NCI-H446 (cell line): ENCODE results near the gene LRCH4.

Experiments used
- DNase-seq, 2 experiments: peaks; one replicate each; lab custom pipeline; 2025; lab: John Stamatoyannopoulos, UW

Gene LRCH4

GRCh38 chr7:100604976-100605911 lies 19.3 kb upstream of the LRCH4 start:
- no peak for DNase-seq

- DNase-seq, result peak; percentile 15 to 52
Measured at GRCh38 chr7:100604028-100604975, 18.4 kb upstream of the LRCH4 start.

GRCh38 chr7:100603726-100604027 lies 17.7 kb upstream of the LRCH4 start:
- DNase-seq, result no peak

DNA sequence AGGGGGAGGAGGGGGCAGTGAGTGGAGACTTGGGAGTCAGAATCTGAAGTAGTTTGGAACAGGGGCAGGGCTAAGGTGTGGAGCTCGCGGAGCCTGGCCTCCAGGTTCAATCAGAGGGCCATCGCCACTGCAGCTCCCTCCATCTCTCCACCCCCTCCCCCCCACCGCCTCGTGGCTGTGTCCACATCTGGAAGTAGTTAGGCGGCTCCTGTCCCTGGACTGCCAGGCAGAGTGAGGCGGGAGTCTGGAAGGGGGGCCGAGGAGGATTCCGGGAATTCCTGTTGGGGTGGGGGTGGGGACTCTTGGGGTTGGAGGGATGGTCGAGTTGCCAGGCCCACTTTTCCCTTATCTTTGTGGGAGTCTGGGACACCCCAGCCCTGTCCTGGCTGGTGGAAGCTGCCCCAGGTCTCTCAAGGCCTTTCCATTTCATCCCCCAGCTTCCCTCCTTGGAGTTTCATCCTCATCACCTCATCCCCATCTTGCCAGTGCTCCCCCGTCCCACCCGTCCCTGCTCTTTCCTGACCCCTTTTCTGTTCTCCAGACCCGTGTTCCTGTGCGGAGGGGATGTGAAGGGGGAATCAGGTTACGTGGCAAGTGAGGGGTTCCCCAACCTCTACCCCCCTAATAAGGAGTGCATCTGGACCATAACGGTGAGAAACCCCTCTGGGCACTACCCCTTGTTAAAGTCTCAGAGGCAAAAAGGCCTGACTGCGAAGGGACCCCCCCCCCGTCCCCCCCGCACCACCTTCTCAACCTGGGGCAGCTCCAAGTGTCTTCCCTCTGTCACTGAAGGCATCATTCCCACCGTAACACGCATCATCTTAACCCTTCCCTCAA lies 17.2 kb upstream of the LRCH4 start:
- DNase-seq, result no peak

DNA sequence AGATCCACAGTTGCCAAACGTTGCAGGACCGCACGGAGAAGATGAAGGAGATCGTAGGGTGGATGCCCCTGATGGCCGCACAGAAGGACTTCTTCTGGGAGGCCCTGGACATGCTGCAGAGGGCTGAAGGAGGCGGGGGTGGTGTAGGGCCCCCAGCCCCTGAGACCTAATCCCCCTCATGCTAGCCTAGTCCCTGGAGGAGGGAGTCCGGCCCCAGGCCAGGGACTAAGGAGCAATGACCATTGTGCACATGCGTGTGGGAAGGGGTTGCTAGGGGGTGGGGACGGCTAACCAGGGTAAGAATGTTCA lies 14.8 kb upstream of the LRCH4 start:
- DNase-seq, result no peak

- no peak for DNase-seq
Measured at GRCh38 chr7:100599911-100600729, 14.2 kb upstream of the LRCH4 start.

GRCh38 chr7:100598425-100598824 lies 12.5 kb upstream of the LRCH4 start:
- DNase-seq, result no peak

GRCh38 chr7:100595188-100595587 lies 9.3 kb upstream of the LRCH4 start:
- no peak for DNase-seq

GRCh38 chr7:100591596-100591995 lies 5.7 kb upstream of the LRCH4 start:
- DNase-seq, result no peak

DNA sequence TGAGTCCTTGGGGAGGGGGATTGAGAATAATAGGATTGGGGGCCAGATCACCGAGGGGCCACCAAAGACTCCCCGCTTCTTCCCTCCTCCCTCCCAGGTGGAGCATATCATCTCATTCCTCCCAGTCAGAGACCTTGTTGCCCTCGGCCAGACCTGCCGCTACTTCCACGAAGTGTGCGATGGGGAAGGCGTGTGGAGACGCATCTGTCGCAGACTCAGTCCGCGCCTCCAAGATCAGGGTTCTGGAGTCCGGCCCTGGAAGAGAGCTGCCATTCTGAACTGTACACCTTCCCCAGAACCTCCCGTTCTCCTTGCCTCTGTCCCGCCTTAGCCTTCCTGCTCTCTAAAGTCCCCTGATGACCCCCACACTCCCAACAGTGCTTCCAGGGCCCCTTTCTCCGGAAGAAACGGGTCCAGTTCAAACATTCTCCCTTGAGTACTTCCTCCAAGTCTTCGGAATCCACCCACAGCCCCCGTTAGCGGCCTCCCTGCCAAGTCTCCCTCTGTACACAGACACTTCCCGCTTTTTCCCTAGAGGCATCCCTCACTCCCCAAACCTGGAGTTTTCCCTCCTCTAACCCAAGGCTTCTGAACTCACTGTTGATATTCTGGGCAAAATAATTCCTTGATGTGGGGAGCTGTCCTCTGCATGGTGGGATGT lies 4.3 kb upstream of the LRCH4 start:
- no peak for DNase-seq

DNA sequence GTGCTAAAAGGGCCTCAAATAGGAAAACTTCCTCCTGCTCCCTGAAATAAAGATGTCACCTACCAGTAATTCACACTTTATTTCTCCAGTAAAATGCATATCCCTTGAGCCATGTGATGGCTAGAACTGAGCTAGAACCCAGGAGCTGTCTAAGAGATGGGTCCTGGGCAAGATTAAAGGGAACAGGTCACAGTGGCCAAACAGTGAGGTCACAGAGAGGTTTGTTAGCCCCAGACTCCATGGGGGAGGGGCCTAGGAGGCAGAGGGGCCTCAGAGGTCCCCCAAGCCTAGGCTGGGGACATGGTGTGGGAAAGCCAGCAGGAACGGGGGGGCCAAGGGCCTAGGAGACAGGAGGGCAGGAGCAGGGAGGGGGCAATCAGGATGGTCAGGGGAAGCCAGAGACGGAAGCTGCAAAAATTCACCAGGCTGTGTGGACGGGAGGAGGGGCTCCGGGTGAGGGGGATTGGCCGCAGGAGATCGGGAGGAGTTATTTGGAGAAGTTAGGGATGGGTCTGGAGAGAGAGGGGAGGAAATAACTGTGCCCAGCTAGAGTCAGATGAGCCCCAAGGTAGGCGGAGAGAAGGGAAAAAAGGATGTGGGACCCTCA lies 3.5 kb upstream of the LRCH4 start:
- no peak for DNase-seq

- DNase-seq, result no peak
Measured at GRCh38 chr7:100588438-100588837, 2.5 kb upstream of the LRCH4 start.

GRCh38 chr7:100586266-100587025 lies 517 bp upstream of the LRCH4 start, which contains the start of gene FBXO24:
TSS of gene FBXO24 (plus strand) at chr7:100586328. CDS start at chr7:100586626, 298 bp downstream.
- peak; percentile 97 to 98 for DNase-seq

- no peak for DNase-seq
Measured at GRCh38 chr7:100584683-100585510, 1.0 kb downstream of the LRCH4 start.

DNA sequence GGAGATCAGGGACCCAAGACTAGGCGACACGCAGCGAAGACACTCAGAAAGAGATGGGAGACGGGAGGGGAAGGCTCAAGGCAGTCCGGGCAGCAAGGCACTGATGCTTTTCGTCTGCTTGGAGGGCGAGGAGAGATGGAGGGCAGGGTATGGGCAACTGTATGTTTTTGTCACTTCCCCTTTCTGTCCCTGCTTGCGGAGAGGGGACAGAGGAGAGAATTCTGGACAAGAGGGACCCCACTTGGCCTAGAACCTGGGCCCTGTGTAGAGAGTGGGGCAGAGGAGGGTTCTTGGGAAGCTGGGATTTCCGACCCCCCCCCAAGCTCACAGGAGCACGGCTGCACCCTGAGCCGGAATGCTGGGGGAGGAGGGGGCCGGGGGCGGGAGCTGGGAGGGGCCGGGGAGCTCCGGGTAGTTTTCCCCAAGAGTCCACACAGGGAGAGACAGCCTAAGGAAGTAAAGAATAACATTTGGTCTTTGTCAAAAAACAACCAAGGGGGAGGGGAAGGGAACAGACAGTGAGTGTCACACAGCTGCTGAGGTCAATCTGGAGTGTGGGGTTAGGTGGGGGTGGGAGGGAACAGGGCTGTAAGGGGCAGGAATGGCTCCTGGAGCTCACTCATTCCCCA lies 1.8 kb downstream of the LRCH4 start:
- DNase-seq, result no peak

DNA sequence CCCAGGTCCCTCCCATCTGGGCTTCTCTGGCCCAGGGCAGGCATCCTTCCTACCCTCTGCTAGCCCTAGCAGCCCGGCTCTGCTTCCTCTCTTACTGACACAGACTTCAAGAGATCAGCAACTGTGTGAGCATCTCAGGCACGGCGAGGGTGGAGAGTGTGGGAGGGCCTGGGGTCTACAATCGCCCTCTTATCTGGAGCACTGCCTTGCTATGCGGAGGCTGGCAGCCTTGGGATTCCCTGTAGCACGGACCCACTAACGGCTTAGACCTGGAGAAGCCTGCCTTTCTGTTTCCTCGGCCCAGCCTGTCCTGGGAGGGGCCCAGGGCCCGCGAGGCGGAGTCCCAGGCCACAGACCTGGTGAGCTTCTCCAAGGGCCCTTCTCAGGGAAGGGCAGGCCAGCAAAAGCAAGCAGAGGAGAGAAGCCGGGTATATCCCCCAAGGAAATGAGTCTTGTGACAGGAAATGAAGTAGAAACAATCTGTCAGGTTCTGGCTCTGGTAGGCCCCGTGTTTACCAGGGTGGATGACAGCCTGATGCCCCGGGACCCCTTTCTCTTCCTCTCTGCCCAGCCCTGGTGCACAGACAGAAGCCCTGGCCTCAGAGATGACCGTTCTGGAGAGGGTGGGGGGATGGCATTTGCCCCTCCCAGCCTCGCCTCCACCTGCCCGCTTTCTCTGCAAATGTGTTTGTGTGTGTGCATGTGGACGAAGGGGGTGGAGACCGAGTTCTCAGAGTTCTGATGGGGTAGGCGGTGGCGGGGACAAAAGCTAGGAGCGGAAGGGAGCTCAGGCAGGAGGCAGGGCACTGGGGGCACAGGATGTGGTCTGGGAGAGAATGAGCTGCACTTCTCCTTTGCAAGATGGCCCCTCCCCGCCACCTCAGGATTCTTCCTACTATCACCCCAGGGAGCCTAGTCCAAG lies 2.5 kb downstream of the LRCH4 start:
- no peak for DNase-seq

GRCh38 chr7:100582650-100583049 lies 3.3 kb downstream of the LRCH4 start:
- no peak for DNase-seq
